Nephron progenitor cell (in vitro differentiated cells): ENCODE data around the gene GSG1L.

Source experiments
- DNase-seq: peaks from one replicate; pipeline ENCODE4 v3.0.0; 2021
- H3K27ac Mint-ChIP-seq: 2 replicates; pipeline ENCODE4 v1.8.0; 2021; ENCODE audit warnings: mild to moderate bottlenecking, moderate library complexity, mixed read lengths
- H3K27me3 Mint-ChIP-seq: 2 replicates; pipeline ENCODE4 v1.8.0; 2021; ENCODE audit warnings: mild to moderate bottlenecking, low read depth, mixed read lengths; ENCODE audit not compliant: poor library complexity
- H3K36me3 Mint-ChIP-seq: 2 replicates; pipeline ENCODE4 v1.8.0; 2021; ENCODE audit warnings: low read depth, mixed read lengths
- H3K4me1 Mint-ChIP-seq: 2 replicates; pipeline ENCODE4 v1.8.0; 2021; ENCODE audit warnings: mixed read lengths
- H3K4me3 Mint-ChIP-seq: 2 replicates; pipeline ENCODE4 v1.8.0; 2021; ENCODE audit warnings: mild to moderate bottlenecking, moderate library complexity, mixed read lengths
- H3K9me3 Mint-ChIP-seq: 2 replicates; pipeline ENCODE4 v1.8.0; 2021; ENCODE audit warnings: mild to moderate bottlenecking, moderate library complexity, mixed read lengths
- CTCF ChIP-seq: fragments of 200-600 bp; sonication (generic); IDR thresholded peaks from 2 replicates; pipeline ENCODE4 v1.5.0; 2021; ENCODE audit warnings: antibody characterized with exemption

The GSG1L gene

GRCh38 chr16:27772093-27772825, 291.3 kb downstream of the GSG1L start:
- DNase-seq: no peak
- no peak for TF ChIP-seq CTCF
- Mint-ChIP-seq H3K36me3 (peaks cover 23% of the 10 kb centered on the region), H3K4me3 (no peak overlapping the region), H3K4me1 (no peaks in the 10 kb centered on the region), H3K9me3 (no peaks in the 10 kb centered on the region), H3K27ac (peak overlapping the region; percentile 61), H3K27me3 (no peaks in the 10 kb centered on the region)

GRCh38 chr16:27771201-27771910, 292.2 kb downstream of the GSG1L start:
- Mint-ChIP-seq H3K4me3 (no peak overlapping the region), H3K36me3 (peaks cover 24% of the 10 kb centered on the region), H3K4me1 (peaks cover 5% of the 10 kb centered on the region), H3K9me3 (no peaks in the 10 kb centered on the region), H3K27me3 (no peaks in the 10 kb centered on the region), H3K27ac (peak overlapping the region; percentile 88)
- no peak for TF ChIP-seq CTCF
- no peak for DNase-seq

- H3K9me3 Mint-ChIP-seq: peaks cover 3% of the 10 kb centered on the region
- peak overlapping the region; percentile 65 for H3K27ac Mint-ChIP-seq
- DNase-seq: no peak
- no peak overlapping the region for H3K4me3 Mint-ChIP-seq
- H3K27me3 Mint-ChIP-seq: no peaks in the 10 kb centered on the region
- H3K36me3 Mint-ChIP-seq: peaks cover 33% of the 10 kb centered on the region
- H3K4me1 Mint-ChIP-seq: peaks cover 9% of the 10 kb centered on the region
- TF ChIP-seq CTCF: no peak
Measured at GRCh38 chr16:27770271-27771196, 293.0 kb downstream of the GSG1L start.

- Mint-ChIP-seq H3K27me3 (no peaks in the 10 kb centered on the region), H3K4me3 (no peak overlapping the region), H3K9me3 (peaks cover 9% of the 10 kb centered on the region), H3K36me3 (peaks cover 40% of the 10 kb centered on the region), H3K4me1 (peaks cover 9% of the 10 kb centered on the region), H3K27ac (peak overlapping the region; percentile 65)
- no peak for TF ChIP-seq CTCF
- DNase-seq: no peak
Measured at GRCh38 chr16:27769561-27770255, 293.8 kb downstream of the GSG1L start.

- peaks cover 18% of the 10 kb centered on the region for H3K9me3 Mint-ChIP-seq
- peaks cover 9% of the 10 kb centered on the region for H3K4me1 Mint-ChIP-seq
- peaks cover 46% of the 10 kb centered on the region for H3K36me3 Mint-ChIP-seq
- no peaks in the 10 kb centered on the region for H3K27me3 Mint-ChIP-seq
- H3K4me3 Mint-ChIP-seq: no peak overlapping the region
- TF ChIP-seq CTCF: no peak
- no peak overlapping the region for H3K27ac Mint-ChIP-seq
- no peak for DNase-seq
Measured at GRCh38 chr16:27768651-27769272, 294.8 kb downstream of the GSG1L start.
